ENCODE measurements around the gene ITGB5. TPM values are rescaled to one million over a fixed set of nuclear protein-coding genes. Genes with fewer than 3 reads are reported as not detected.
"Not testable (repeated sequence)": the region's sequence is repeated elsewhere in the genome, so short reads cannot be mapped to it uniquely, and the experiment has no call there.

Gene ITGB5
- total RNA-seq, 1 experiment from 2014 or later, result 67.2 TPM

- BruUV-seq (replicated peaks), result no TSS peak
- no peaks in the 10 kb centered on the region for H3F3A ChIP-seq (ENCODE audit: low read length, unreplicated experiment)
- TF ChIP-seq EZH2phosphoT487 (IDR thresholded peaks at IDR 0.05; ENCODE audit: borderline replicate concordance, low read length) (no peak), CTCF (conservative IDR thresholded peaks at IDR 0.05; ENCODE audit: low read depth, low read length) (no peak), EZH2 (IDR thresholded peaks at IDR 0.05; ENCODE audit: low read length, unreplicated experiment) (no peak)
- CTCF ChIA-PET, result no interaction called here
- H3K4me2 ChIP-seq (ENCODE audit: low read length), result no peak overlapping the region
- H3K9me3 ChIP-seq (ENCODE audit: low read length), result no peaks in the 10 kb centered on the region
- POLR2A ChIA-PET (ENCODE audit: unreplicated experiment), result no interaction called here
- H4K20me1 ChIP-seq (ENCODE audit: low read length), result no peaks in the 10 kb centered on the region
- H3K36me3 ChIP-seq (ENCODE audit: low read depth, low read length), result no peaks in the 10 kb centered on the region
- H3K9me2 ChIP-seq (replicated peaks; ENCODE audit: low read length), result no peaks in the 10 kb centered on the region
- no peak overlapping the region for H3K27ac ChIP-seq (ENCODE audit: low read length)
- no peak overlapping the region for H2AFZ ChIP-seq (ENCODE audit: low read length)
- H3K79me2 ChIP-seq (ENCODE audit: low read length), result no peaks in the 10 kb centered on the region
- DNase-seq (no peak), ATAC-seq (no peak)
- no peak overlapping the region for H3K9ac ChIP-seq (ENCODE audit: low read length)
- H3K27me3 ChIP-seq (ENCODE audit: low read length), result no peaks in the 10 kb centered on the region
- intact Hi-C loops (cut with micrococcal nuclease), result no loop called here
- H3K4me1 ChIP-seq (ENCODE audit: insufficient read depth, low read length), result peaks cover 20% of the 10 kb centered on the region
- no peak overlapping the region for H3K4me3 ChIP-seq (ENCODE audit: low read length)
Measured at GRCh38 chr3:124791639-124792151, 95.5 kb downstream of the ITGB5 start.

- ChIA-PET POLR2A (ENCODE audit: unreplicated experiment) (no interaction called here), CTCF (no interaction called here)
- DNase-seq (no peak), ATAC-seq (no peak)
- H3K9me2 ChIP-seq (replicated peaks; ENCODE audit: low read length), result no peaks in the 10 kb centered on the region
- intact Hi-C loops (cut with micrococcal nuclease), result no loop called here
- no peak overlapping the region for H3K27ac ChIP-seq (ENCODE audit: low read length)
- H3K4me3 ChIP-seq (ENCODE audit: low read length), result no peak overlapping the region
- H3K9me3 ChIP-seq (ENCODE audit: low read length), result no peaks in the 10 kb centered on the region
- no peak overlapping the region for H3K9ac ChIP-seq (ENCODE audit: low read length)
- no peak for TF ChIP-seq EZH2 (IDR thresholded peaks at IDR 0.05; ENCODE audit: low read length, unreplicated experiment)
- no peak for TF ChIP-seq EZH2phosphoT487 (IDR thresholded peaks at IDR 0.05; ENCODE audit: borderline replicate concordance, low read length)
- no peak for TF ChIP-seq CTCF (conservative IDR thresholded peaks at IDR 0.05; ENCODE audit: low read depth, low read length)
- H3K4me2 ChIP-seq (ENCODE audit: low read length), result no peak overlapping the region
- H3K79me2 ChIP-seq (ENCODE audit: low read length), result no peaks in the 10 kb centered on the region
- H3K27me3 ChIP-seq (ENCODE audit: low read length), result no peaks in the 10 kb centered on the region
- peaks cover 20% of the 10 kb centered on the region for H3K4me1 ChIP-seq (ENCODE audit: insufficient read depth, low read length)
- H3K36me3 ChIP-seq (ENCODE audit: low read depth, low read length), result no peaks in the 10 kb centered on the region
- no peaks in the 10 kb centered on the region for H3F3A ChIP-seq (ENCODE audit: low read length, unreplicated experiment)
- H4K20me1 ChIP-seq (ENCODE audit: low read length), result no peaks in the 10 kb centered on the region
- H2AFZ ChIP-seq (ENCODE audit: low read length), result no peak overlapping the region
- BruUV-seq (replicated peaks), result no TSS peak
Measured at GRCh38 chr3:124791142-124791541, 96.0 kb downstream of the ITGB5 start.

GRCh38 chr3:124789103-124789502, 98.1 kb downstream of the ITGB5 start:
- intact Hi-C loops (cut with micrococcal nuclease); H3K79me2 ChIP-seq (ENCODE audit: low read length); CTCF ChIA-PET: not testable (repeated sequence)

More at GRCh38 chr3:124789103-124789502, 98.1 kb downstream of the ITGB5 start:
- H3K4me2 ChIP-seq (ENCODE audit: low read length); H3K9ac ChIP-seq (ENCODE audit: low read length); H3K27me3 ChIP-seq (ENCODE audit: low read length); DNase-seq; H3K9me2 ChIP-seq (replicated peaks; ENCODE audit: low read length); H3K36me3 ChIP-seq (ENCODE audit: low read depth, low read length); H4K20me1 ChIP-seq (ENCODE audit: low read length); H3K9me3 ChIP-seq (ENCODE audit: low read length); H3F3A ChIP-seq (ENCODE audit: low read length, unreplicated experiment); ATAC-seq; BruUV-seq (replicated peaks); H3K4me3 ChIP-seq (ENCODE audit: low read length); H3K27ac ChIP-seq (ENCODE audit: low read length); POLR2A ChIA-PET (ENCODE audit: unreplicated experiment); H2AFZ ChIP-seq (ENCODE audit: low read length): not testable (repeated sequence)
- H3K4me1 ChIP-seq (ENCODE audit: insufficient read depth, low read length), result peaks cover 19% of the 10 kb centered on the region
